Measurements from ENCODE around the gene TMF1.
A peak's percentile ranks its signal among the peaks of the same experiment; 100 is the strongest.

TMF1 gene

DNA sequence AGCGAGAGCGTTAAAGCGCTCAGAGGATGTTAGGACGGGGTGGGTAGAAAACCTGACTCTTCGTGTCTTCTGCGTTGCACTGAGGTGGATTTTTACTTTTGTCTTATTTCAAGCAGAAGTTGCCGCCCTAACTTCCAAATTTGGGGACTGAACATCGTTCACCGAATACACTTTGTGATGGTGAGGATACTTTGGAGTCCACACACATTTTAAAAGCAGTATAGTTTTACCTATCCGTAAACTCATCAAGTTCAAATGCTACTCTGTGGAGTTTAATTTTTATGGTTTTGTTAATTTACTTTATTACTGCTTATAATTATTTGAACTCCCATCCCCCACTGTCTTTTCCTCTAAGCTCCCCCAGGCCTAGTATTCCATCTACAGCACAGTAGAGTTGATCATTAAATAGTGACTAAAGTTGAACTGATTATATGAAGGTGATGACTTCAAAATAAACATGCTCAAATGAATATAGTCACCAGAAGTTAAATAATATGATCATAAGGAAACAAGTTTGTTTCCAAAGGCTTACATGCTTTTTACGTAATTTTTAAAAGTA lies 38.0 kb downstream of the TMF1 start:
- no peak for DNase-seq (ENCODE audit: low read depth)

DNA sequence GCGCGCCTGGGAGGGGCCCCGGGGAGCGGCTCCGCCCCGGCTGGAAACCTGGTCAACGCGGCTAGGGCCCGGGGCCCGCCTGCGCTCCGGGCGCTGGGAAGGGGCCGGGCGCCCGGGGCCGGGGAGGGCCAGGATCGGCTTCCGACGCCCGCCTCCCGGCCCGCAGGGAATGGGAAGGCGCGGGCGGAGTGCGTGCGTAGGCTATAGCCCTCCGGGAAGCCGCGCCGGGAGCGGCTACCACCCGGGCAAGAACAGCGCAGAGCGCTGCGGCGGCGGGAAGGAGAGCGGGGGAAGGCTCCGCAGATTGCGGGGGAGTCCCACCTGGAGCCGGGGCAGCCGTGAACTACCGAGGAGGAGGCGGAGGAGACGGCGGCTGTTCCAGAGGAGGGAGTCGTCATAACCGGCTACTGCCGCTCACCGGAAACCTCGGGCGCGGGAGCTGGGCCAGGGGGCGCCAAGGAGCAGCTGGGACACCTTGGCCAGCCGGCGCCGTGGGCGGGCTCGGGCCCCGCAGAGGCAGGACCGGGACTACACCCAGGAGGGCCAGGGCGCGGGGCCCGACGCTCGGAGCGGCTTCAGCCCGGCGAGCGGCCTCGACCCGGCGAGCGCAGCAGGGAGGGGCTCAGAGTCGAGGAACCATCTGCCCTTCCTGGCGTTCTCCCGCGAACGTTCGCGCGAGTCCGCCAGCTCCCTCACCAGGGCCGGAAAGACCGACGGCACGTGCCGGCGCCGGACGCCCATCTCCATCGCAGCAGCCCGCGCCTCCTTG lies 38.7 kb downstream of the TMF1 start, which contains the start of gene EOGT:
Gene EOGT, minus strand, starts transcription at position 432 of the 769 bp plus-strand sequence. CDS start 3,838 bp downstream, outside the sequence.
- peak; percentile 64 for DNase-seq (ENCODE audit: low read depth)

DNA sequence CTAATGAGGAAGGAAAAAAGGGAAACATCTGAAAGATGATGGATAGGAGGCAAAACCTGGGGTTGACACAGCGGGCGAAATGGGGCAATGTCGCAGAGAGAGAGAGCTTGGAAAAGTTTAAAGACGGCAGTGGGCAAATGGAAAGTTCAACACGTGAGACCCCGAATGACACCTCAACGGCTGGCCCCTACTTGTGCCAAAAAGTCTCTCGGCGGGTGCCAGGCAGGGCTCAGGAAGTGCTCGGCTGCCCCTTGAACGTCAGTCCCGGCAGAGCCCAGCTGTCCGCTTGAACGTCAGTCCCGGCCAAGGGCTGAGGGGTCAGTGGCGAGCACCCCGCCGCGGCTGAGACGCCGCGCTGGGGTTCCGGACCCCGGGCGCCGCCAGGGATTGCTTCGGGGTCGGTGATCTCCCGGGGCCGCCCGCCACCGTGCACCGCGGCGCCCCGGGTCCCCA lies 39.3 kb downstream of the TMF1 start:
- DNase-seq (ENCODE audit: low read depth): no peak

DNA sequence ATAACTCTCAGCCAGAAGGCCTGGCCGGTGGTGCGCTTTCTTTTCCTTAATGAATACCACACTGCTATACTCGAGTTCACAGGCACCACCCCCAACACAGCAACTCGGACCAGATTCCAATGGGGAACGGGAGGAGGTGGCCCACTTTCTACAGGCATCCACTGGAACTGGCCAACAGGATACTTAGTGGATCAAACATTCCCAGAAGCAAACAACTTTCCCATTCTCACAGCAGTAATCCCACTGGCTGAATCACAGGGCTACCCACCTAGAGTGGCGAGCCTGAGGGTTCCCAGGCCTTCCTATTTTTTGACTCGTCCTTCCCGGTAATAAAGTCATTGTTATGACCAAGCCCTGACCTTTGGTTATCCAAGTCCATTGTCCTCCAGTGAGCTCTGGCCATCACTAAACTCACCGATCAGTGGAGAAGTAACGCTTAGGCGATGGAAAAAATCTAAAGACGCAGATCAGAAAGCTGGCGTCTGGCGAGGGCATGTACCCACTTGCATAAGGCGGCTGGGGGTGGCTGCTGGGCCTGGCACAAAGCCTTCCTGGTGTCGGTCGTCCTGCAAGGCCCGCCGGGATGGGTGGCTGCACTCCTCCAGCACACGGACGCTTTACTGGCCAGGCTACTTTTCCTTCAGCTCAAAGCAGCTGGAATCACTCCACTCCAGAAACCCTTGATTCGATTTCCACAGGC lies 39.9 kb downstream of the TMF1 start:
- no peak for DNase-seq (ENCODE audit: low read depth)

DNA sequence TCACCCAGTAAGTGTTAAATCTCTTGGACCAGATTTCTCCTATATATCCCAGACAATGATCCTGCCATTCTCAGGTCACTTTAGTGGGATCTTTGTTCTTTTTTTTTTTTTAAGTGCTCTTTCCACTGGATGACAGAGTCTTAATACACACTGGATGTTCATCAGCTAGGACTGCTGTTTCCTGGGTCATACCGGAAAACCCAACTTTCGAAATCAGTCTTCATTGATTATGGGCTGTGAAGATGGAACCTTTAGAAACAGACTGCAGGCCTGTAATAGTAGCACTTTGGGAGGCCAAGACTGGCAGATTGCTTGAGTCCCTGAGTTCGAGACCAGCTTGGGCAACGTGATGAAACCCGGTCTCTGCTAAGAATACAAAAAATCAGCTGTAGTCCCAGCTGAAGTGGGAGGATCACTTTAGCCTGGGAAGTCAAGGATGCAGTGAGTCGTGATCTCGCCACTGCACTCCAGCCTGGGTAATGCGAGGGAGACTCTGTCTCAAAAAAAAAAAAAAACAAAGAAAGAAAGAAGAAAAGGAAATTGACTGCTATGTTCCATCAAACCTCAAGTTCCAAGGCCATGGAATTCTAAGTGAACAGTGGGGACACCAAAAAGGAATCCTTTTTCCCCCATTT lies 40.9 kb downstream of the TMF1 start:
- no peak for DNase-seq (ENCODE audit: low read depth)

DNA sequence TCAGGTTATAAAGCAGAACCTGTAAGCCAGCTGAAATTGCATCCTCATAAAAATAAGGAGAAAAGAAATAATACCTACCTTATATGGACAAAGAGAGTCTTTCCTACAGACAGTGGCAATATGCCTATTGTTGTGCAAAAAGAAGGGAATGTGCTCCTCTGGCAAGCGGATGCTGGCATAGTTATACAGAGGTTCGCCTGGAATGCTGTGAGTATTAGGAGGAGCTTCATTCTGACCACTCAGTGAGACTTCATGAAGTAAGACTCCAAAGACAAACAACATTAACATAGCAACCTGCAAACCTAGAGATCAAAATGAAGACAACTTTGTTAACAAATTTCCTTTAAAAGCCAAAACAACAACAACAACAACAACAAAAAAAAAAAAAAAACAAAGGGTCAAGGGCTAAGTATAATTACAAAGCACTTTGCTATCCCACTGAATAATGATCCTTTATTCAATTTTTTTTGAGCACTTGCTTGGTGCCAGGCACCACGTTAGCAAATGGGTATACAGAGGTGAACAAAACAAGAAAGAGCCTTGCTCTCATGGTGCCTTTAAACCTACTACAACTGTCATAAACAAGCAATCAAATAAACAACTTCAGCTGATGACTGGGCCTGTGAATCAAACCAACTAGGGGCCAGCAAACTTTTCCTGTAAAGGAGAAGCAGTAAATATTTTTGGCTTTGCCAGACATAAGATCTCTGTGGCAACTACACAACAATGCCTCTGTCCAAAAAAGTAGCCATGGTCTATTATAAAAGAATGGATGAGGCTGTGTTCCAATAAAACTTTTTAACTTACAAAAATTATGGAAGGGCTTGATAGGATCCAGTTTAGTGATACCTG lies 42.3 kb downstream of the TMF1 start:
- DNase-seq (ENCODE audit: low read depth): no peak

DNA sequence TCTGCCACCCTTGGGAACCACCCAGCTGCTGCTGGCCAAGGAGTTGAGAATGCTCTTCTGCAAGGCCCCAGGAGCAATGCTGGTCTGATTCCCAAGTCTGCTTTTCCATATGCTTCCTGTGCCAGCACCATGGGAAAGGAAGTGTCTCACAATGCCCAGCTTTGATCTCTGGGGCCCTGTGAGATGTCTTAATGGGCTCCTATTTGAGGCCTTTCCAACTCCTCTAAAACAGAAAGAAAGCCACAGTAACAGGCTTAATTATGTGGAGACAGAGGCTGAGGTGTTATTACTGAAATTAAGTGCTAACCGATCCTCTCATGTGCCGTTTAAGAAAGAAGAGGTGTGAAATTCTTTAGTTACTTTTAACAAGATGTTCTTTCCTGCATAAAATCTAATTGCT lies 43.2 kb downstream of the TMF1 start:
- DNase-seq (ENCODE audit: low read depth): no peak

DNA sequence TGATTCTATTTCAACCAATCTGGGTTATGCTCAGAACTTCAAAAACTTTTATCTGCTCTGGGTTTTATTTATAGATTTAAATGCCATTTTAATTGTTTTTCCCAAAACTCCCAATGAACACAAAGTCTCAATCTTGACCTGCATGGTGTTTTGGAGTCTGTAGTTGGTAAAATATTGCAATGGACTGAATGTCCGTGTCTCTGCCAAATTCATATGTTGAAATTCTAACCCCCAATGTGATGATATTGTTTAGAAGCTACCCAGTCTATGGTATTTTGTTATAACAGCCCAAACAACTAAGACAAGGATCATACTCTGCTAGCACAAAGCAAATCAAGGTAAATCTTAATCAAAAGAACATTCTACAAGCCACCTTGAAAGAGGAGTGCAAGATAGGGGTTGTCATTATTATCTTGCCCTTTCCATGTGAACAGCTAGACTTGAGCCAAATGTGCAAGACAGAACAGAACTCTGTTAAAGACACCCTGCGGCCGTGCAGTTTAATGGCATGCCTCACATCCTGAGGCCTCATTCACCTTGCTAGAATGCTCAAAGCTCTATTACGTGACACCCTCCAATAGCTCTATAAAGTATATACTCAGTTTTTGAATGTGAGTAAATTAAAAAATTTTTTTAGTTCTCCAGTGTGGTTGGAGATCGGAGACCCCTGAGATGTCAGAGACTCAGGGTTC lies 46.2 kb downstream of the TMF1 start:
- DNase-seq (ENCODE audit: low read depth): no peak

DNA sequence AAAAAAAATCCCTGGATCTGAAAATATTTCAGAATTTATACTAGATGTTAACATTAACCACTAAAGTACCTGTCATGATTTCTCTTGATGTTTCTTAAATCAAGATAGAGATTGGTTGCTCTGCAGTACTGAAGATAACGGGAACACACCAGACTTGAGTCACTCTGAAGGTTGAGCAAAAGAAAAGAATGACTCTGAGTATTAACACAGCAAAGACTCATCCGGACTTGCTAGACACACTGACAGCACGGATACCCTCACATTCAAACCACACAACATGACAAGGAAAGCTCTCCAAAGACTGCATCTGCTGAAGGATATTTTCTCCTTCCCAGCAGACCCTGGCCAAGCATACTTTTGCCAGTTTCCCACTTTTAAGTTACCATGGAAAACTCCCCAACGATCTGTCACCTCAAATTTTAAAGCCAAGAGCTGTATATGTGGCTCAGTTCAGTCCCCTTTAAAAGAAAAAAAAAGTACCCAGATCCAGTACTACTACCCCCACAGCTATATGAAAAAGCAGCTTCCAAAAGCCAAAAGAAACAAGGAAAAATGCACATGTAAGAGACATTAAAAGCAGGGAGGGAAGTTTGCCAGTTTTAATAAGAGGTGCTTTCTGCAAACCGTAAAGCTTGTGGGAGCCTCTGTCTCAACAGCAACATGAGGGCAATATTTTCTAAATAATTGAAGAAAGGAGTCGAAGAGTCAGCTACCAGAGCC lies 46.9 kb downstream of the TMF1 start:
- DNase-seq (ENCODE audit: low read depth): no peak

DNA sequence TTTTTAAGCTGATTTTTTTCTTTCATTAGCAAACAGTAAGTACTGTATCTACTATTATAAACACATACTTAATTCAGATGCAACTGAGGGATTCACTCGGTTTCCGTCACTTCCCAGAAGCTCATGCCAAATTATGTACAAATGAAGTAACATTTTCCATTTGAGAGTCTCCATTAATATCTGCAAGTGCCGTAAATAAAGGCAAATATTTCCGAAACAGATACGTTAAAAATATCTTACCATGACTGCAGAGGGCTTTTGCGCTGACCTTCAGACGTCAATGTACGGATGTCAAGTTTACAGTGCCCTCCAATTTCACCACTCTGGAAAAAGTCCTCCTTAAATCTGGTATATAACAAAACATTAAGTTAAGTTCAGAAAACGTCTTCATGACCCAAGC lies 48.0 kb downstream of the TMF1 start:
- no peak for DNase-seq (ENCODE audit: low read depth)

DNA sequence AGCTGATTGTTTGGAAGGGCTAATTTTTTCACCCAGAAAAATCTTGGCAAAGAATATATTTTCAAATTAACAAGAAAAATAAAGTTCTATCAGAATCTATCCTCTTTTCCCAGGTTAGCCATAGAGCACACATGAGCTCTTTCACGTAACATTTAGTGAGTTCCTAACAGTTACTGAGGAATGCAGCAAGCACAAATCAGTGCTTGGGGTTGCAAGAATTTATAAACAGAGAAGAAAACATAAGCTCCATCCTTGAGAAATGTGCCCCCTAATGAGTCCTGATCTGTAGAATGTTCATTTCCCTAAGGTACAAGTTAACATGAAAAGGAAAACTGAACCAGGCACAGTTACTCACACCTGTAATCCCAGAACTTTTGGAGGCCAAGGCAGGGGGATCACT lies 52.5 kb downstream of the TMF1 start:
- DNase-seq (ENCODE audit: low read depth): no peak

DNA sequence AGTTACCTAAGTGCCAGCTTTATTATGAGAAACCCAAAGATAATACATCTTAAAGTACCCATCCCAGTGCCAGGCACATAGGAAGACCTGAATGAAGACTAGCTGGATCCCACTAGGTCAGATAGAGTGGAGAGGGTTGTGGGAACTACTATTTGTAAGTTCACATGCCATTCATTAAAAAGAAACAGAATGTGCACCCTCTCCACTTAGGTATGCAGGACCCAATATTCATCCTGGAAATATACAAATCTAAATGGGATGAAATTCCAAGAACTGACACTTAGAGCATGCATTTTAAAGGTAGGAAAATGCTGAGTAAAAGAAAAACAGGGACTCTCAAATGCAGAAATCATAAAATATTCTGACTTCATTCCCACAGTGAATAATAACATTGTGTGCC lies 53.0 kb downstream of the TMF1 start:
- DNase-seq (ENCODE audit: low read depth): no peak

DNA sequence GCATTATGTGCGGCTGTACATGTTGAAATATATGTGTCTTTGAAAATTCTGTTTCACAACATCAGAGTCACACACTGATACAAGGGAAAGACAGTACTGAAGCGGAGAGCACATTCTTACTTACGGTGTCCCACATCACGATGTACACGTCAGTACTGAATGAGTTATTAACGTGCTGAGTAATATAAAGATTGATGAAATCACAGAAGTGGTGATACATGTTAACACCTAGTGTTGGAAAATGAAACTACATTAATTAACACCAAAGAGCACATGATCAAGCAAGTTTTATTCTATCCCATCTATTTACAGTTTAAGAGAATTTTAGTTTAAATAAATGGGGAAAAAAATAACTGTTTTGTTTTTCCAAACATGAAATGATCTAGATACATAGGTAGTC lies 54.2 kb downstream of the TMF1 start:
- no peak for DNase-seq (ENCODE audit: low read depth)

DNA sequence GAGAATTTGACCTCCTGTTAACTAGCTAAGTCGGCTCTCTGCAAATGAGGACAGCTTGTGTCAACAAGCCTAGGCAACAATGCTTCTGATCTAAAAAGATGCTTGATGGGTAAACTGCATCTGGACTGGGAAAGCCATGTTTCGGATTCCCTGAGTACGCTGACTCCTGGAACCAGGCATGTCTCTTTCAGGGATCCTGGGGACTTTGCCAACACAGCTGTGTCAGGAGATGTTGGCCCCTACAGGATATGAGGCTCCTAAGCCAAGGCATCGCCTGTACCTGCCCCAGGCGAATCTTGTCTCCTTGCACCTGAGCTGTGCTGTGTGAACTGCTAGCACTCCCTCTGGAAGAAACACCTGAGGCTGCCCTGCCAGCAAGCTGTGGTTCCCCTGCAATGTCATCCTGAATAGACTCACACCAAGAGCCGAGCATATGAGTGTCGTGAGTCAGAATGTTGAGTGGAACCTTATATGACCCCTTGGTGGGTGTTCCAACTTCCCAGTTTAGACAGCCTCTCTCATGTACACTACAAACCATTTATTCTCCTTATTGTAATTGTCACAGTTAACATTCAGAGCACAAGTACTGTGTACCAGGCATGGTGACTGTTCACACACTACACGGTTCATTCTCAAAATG lies 55.7 kb downstream of the TMF1 start:
- no peak for DNase-seq (ENCODE audit: low read depth)

DNA sequence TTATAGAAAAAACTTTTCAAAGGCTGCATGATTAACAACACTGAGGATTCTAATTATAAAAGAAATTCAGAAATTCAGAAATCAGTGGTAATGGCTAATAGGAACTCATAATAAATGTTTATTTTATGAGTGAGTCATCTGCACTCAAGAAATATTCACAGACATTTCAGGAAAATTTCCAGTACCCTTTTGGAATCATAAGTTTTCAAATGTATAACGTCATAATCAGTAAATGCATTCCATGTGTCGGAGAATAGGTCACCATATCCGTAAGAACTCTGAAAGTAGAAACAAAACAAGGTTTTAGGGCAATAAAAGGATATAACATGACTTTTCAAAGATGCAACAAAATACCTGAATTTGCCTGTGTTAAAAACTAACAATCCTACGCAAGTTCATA lies 63.4 kb downstream of the TMF1 start:
- no peak for DNase-seq (ENCODE audit: low read depth)

DNA sequence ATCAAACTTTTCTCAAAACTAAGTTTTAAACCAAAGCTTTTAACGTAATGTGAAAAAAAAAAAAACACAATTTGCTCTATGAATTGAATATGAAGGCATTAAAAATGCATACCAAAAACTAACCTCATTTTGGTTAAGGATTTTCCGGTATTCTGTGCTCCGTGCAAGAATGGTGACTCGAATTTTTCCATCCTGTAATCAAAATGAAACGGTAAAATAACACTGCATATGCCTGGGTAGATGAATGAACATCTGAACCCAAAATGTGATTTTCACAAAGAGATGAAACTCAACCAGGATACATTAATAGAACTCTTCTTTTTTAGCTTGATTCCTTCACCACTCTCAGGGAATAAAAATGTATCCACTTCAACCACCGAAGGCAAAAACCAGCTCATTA lies 64.8 kb downstream of the TMF1 start:
- no peak for DNase-seq (ENCODE audit: low read depth)

DNA sequence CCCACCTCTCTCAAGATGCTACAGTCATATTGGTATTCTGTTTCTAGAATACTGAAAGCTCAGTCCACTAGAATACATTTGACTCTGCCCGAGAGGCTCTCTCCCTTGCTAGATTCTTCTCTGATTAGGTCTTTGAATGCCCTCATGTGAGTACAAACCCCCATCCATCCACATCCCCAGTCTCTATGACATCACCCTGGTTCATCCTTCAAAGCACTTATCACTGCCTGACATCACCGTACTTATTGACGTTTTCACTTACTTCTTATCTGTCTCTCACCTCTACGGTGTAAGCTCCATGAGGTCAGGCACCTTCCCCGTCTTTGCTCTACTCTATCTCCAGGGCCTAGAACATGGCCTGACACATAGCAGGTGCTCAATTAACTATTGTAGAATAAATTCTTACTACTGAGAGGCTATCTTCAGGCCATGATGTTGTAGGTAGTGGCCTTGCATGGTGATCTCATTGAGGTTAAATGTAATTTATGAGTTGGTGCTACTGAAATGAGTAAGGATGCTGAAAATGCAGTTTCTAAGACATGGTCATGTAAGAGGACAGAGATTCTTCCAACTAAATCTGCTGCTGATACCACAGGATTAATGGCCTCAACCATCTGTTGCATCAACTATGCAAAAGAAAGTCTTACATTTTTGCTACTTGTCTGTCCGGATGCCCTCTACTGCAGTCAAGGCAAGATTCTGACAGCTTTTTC lies 65.5 kb downstream of the TMF1 start:
- no peak for DNase-seq (ENCODE audit: low read depth)

DNA sequence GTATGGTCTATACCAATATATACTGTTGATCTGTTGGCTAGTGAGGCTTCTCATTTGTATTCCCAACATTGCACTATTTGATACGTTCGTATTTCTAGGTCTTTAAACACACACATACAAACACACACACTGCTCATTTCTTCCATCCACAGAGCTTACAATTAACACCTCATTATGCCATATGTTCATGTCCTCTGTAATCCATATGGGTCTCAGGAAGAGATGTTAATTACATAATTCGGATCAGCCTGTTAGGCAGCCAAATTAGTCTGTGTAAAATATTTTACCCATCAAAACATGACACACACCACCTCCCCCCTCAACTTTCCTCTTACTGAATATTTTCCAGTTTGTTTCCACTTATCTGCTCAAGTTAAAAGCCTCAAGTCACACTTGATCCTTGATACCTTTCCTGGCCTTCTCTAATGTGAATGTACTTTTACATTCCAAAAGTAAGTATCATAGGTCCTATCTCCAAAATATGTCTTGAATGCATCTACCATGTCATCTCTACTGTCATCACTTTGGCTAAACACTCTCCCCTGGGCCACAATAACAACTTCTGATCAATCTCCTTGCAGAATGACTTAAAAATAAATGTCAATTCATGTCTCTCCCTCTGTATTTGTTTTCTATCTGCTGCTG lies 66.9 kb downstream of the TMF1 start:
- DNase-seq (ENCODE audit: low read depth): no peak

DNA sequence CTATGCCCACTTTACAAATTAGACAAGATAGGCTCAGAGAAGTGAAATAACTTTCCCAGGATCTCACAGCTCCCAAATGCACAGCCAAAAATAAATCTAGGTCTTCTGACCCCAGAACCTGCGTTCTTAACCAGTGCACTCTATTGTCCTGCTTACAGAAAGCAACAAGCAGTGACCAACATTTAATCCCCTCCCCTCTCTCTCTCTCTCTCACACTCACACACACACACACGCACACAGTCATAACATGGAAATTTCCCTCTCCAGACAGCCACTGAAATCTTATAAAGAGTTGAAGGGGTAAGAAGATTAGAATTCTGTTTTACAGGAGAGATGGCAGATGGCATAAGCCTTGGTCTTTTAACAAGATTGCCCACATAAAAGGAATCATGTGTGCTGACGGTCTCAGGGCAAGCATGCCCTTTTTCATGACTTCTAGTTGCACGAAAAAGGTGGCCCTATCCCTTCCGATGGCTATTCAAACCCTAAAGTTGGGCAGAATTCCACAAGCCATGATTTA lies 68.1 kb downstream of the TMF1 start:
- DNase-seq (ENCODE audit: low read depth): no peak
